GM12892 (cell line): ENCODE results near the gene ATP6V0A4.

Source experiments
- POLR2A ChIP-seq: IDR thresholded peaks from 2 replicates; pipeline ENCODE4 v1.6.1; 2011; ENCODE audit warnings: low read depth, low read length, control low read depth
- POLR2AphosphoS5 ChIP-seq: IDR thresholded peaks from 2 replicates; pipeline ENCODE4 v1.6.1; 2011; ENCODE audit warnings: low read depth, low read length, control low read depth

DNA sequence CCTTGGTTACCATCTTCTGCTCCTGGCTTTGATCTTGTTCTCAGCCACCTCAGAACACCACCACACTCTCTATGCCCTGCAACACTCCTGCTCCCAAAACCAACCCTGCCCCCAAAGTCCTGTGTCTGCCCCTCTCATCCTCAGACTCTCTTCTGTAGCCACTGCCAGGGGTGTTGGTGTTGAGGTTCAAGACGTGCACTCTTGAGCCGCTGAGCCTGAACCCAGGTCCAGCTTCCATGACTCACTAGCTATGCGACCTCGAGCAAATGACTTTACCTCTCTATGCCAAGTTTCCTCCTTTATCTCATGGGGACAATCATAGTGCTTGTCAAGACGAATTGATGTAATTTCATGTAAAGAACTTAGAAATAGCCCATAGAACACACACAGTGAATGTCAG, 840 bp upstream of the ATP6V0A4 start:
- no peak for TF ChIP-seq POLR2A
- no peak for TF ChIP-seq POLR2AphosphoS5
